NK-92 (cell line): Measurements from ENCODE around the gene NAAA.
"Not testable (repeated sequence)": the region's sequence is repeated elsewhere in the genome, so short reads cannot be mapped to it uniquely, and the experiment has no call there.

Source experiments
- DNase-seq: peaks from one replicate; lab custom pipeline; 2025; ENCODE audit not compliant: unreplicated experiment; lab: John Stamatoyannopoulos, UW

Gene NAAA

DNA sequence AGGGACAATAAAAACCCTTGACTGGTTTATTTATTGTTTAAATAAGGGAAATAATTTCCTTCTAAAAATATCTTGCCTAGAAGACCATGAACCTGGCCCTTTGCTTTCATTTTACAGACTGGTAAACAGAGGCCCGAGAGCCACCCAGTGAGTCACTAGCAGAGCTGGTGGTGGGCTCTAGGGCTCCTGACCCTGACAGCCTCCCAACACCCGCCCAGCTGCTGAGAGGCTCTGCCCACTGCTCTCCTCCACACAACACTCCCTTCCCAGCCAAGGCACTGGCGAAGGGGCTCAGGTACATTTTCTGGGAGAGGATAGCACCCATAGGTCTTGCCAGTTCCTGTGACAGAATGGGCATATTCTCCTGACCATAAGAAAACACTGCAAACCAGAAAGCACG is 20.5 kb downstream of the NAAA start:
- DNase-seq = no peak

DNA sequence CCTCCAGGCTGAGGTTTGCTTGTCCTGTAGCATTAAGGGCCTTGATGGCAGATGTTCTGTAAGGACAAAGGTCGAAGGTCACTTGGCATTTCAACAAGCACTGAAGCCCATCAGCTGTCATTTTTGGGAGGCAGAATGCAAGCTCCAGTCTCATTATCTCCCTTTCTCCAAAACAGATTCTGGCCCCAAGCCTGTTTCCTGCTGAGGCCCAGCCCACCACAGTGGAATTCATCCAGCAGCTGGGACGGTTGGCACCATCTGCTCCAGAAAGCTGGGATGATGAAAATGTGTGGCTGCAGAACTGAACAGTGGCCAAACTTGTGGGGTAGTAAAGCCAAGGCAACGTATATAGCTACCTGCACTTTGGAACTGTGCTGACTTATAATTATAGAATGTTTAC is 20.9 kb downstream of the NAAA start:
- no peak for DNase-seq

DNA sequence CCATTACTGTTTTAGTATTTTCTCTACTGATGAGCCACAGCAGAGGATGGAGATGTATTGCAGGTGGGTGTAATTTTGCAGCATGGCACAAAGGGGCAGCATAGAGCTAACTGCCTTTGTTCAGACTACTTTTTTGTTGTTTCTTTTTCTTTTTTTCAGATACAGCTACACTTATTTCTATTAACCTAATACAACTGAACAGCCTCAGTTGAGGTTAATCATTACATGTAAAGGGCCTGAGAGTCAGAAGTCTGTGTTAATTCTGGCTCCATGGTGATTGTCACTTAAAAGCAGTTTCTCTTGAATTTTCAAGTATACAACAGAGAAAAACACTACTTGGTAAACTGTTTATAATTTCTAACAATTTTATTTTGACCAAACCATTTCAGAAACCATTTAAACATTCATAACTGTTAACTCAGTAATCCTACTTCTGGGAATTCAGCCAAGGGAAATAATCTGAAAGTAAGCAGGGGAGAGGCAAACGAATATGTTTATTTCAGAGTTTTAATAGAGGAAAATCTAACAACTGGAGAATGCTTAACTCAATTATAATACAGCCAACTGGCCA is 24.6 kb downstream of the NAAA start:
- DNase-seq = no peak

- DNase-seq = no peak
Measured at GRCh38 chr4:75912968-75913367, 27.8 kb downstream of the NAAA start.

- DNase-seq = not testable (repeated sequence)
Measured at GRCh38 chr4:75910831-75911230, 30.0 kb downstream of the NAAA start.

DNA sequence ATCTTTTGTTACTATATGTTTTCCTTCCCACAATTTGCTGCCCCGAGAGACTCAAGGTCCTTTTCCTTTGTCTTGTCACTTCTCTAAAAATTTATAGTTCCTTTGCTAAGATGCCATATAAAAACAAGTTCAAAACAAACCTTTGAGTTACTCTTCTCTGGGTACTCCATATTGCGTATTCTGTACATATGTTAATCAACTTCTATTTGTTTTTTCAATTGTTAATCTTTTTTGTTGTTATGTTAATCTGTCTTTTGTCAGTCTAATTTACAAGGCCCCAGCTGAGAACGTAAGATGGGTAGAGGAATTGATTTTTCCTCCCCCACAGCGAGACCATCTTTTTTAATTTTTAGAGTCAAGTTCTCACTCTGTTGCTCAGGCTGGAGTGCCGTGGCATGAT is 31.4 kb downstream of the NAAA start:
- DNase-seq = no peak

DNA sequence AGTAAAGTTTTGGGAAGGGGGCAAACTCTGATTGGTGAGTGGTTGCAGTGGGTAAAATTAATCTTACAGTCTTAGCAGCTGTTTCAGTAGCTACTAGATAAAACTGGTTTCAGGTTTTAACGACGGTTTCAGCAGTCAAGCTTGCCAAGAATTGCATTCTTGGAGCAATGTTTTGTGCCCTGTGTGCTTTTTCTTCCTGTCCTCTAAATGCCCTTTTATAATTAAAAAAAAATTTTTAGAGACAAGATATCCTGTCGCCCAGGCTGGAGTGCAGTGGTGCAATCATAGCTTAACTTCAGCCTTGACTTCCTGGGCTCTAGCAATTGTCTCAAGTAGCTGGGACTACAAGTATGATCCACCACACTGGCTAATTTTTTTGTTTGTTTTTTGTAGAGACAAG is 32.3 kb downstream of the NAAA start:
- DNase-seq = no peak

- DNase-seq = no peak
Measured at GRCh38 chr4:75907966-75908365, 32.8 kb downstream of the NAAA start.

DNA sequence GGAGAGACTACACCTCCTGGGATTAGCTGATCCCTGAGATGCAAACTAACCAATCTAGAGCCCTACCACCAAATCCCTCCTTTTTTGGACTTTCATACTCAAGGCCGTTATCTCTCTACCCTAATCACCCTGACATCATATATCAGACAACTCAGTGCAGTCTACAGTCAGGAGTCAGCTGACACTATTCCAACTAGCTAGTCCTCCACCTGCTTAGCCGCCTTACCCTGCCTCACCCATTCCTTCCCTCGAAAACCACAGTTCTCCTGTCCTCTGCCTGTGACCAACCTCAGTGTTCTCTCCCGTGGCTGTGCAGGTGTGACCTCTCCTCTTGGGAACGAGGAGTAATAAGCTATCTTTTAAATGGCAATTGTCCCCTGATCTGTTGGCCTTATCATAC is 36.7 kb downstream of the NAAA start:
- no peak for DNase-seq

- no peak for DNase-seq
Measured at GRCh38 chr4:75902352-75902751, 38.5 kb downstream of the NAAA start, which contains the start of gene PPEF2. Gene PPEF2, minus strand, starts transcription at chr4:75902452. Its CDS starts 6,127 bp downstream, at chr4:75896325.

- no peak for DNase-seq
Measured at GRCh38 chr4:75898536-75898935, 42.3 kb downstream of the NAAA start.

GRCh38 chr4:75895744-75896314 is 45.0 kb downstream of the NAAA start:
- DNase-seq = no peak

GRCh38 chr4:75892508-75892907 is 48.3 kb downstream of the NAAA start:
- no peak for DNase-seq

DNA sequence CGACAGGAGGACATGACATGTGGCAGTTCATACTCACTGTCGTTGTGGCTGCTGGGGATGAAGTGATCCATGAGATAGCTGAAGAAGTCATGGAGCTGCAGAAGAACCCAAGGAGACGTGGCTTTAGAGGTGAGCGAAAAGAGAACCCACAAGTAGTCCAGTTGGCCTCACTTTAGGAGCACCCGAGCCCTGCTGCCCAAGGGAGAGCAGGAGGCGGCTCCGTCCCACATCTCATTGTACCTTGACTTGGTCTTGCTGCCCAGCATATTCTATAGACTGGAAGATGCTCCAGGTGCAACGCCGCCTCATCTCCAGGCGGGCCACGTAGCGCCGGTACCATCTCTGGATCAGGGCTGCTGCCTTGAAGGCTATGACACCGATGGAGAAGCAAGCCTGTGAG is 49.2 kb downstream of the NAAA start:
- DNase-seq = no peak

GRCh38 chr4:75889537-75890199 is 51.1 kb downstream of the NAAA start:
- DNase-seq = no peak

GRCh38 chr4:75886104-75886503 is 54.7 kb downstream of the NAAA start:
- DNase-seq = no peak

- DNase-seq = no peak
Measured at GRCh38 chr4:75881476-75881875, 59.3 kb downstream of the NAAA start.

DNA sequence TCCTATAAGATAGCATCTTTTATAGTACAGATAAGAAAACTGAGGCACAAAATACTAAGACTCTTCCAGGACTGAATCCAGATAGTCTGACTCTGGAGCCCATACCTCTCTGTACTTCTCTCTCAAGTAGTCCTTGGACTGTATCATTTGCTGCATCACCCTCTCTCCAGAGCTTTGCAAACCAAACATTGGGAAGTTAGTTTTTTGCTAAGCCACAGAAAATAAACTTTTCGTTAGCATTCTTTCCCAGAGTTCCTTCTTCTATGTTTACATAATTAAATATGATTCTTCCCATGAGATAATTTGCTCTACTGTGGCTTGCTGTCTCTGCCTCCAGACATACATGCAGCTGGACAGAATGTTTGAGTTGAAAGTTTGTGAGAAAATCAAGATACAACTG is 60.5 kb downstream of the NAAA start:
- DNase-seq = no peak

- no peak for DNase-seq
Measured at GRCh38 chr4:75878246-75878756, 62.5 kb downstream of the NAAA start.

GRCh38 chr4:75876218-75876617 is 64.6 kb downstream of the NAAA start:
- no peak for DNase-seq

- DNase-seq = no peak
Measured at GRCh38 chr4:75869100-75869499, 71.7 kb downstream of the NAAA start.

DNA sequence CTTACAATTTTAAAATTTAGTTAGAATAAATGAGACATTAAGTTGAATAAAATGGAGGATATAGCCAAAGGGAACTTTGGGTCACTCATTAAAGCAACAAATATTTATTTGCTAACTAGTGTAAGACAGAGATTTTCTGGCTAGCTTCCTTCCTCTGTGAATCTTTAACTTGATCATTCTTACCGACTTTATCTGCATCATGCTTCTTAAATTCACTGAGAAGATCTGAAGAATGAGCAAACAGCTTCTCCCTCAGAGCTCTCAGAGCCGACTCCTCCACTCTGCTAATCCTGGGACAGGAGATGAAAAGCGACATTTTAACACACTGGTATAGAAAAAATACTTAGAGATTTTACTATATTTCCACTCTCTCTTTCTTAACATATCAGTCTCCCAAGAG is 73.7 kb downstream of the NAAA start:
- no peak for DNase-seq
